Stimulated activated CD4-positive, alpha-beta T cell treated with anti-CD3 and anti-CD28 coated beads, Interleukin-12 subunit alpha, Interleukin-12 subunit beta, amount 100 ng/mL, for 4 hours (primary cell): ENCODE measurements around the gene PAQR9.

Experiments
- DNase-seq: peaks from one replicate; pipeline ENCODE4 v3.0.0-alpha.2; 2020

Gene PAQR9

DNA sequence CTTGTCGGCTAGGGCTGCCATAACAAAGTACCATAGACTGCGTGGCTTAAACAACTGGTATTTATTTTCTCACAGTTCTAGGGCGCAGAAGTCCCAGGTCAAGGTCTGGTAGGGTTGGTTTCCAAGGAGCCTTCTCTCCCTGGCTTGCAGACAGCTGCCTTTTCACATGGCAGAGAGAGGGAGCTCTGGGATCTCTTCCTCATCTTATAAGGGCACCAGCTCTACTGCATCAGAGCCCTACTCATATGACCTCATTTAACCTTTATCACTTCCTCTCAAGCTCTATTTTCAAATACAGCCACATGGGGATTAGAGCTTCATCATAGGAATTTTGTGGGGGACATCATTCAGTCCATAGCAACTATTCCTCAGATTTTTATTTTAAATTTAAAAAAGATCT is 17.6 kb upstream of the PAQR9 start:
- DNase-seq: no peak

DNA sequence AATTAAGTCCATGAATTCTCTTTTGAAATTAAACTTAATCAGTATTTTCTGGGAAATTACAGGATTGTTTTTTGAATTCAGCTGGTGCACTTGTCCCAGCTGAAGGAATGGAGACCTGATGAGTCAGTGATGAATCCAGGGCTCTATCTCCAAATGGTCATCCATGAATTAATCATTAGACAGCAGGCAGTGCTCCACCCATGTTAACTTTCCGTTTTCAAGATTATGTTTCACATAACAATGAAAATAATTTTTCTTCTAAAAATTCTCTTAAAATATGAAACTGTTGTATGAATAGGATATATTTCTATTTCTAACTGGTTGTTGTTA is 13.9 kb upstream of the PAQR9 start:
- DNase-seq: no peak

DNA sequence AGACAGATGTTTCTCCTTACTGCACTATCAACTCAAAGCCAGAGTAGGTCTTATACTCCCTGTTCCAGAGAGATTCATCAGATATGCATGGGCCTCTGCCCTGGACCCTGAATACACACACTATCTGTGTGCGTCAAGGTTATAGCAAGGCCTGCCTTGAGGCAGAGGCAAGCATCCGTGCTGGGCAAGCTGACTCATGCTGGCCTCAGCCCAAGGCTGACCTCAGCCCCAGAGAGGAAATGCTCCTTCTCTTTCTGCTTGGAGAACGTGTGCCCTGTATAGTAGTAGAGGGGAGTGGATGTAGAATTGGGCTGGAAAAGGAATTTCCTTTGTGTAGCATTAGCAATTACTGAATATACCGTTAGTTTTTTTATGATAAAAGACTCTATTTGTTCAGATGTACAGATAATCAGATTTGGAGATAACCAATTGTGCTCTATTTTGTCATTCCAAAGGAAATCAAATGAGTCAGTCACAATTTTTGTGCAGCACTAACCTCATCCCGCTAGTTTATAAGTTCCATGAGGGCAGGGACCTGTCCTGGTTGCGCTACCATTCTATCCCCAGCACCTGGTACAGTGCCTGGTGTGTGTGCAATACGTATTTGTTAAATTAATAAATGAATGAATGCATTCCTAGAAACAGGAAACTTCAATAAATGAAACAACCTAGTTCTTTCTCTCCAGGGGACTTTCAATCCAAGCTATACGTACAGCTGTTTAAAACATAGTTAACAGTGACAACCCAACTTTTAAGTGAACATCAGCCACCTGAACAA is 13.3 kb upstream of the PAQR9 start:
- DNase-seq: no peak

DNA sequence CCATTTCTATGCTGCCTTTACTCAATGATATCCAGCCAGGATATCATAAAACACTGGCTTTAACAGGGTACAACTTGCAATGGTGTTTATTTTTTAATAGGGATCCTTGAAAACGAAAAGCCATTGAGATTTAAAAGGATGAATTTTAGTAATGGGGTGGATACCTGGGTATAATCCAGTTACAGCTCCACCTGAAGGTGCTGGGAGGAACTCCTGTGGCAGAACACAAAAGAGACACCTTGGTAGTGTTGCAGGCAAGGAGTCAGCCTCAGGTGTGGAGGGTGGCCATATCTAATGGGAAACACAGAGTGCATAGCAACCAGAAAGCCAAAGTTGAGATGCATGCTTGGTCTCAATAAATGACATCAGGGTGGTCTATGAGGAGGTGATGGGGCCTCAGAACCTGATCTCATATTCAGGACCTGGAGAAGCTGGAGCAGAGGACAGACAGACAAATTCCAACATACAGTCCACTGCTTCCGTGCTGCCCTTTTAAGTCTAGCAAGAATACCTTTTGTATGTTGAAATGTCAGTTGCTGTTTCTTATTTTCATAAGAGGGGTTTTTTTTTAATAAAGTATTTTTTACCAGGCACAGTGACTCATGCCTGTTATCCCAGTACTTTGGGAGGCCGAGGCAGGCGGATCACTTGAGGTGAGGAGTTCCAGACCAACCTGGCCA is 12.0 kb upstream of the PAQR9 start:
- DNase-seq: no peak

DNA sequence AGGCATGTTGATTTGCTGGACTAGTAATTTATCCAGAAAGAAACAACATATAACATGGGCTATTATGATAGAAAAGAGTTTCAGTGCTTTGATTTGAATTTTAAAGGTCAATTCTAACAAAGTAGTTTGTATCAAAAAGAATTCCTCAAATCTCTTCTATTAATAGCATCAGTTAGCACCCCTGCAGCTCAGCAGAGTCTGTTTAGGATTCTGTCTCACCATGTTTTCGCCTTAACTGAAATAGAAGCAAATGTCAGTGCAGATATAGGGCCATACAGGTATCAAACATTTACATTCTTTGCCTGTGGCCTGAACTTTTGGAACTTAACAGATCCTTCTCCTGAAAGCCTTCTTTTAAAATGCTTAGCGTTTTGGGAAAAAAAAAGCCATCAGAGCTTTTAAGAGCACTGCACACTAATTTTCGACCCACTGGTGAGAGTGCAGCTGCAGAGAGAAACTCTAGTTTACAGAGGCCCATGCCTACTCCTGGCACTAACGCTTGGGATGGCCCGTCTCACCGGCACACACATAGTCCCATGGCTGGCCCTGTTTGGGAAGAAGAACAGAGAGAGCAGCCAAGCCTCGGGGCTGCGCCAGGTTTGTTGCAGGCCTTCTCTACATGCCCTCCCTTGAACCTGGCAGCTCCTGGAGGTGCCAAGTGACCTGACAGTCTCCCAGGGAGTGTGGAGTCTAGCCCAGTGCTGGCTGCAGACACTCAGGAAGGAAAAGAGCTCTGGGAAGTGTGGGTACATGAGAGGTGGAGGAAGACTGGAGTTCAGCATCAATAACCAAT is 9.9 kb upstream of the PAQR9 start:
- DNase-seq: no peak

DNA sequence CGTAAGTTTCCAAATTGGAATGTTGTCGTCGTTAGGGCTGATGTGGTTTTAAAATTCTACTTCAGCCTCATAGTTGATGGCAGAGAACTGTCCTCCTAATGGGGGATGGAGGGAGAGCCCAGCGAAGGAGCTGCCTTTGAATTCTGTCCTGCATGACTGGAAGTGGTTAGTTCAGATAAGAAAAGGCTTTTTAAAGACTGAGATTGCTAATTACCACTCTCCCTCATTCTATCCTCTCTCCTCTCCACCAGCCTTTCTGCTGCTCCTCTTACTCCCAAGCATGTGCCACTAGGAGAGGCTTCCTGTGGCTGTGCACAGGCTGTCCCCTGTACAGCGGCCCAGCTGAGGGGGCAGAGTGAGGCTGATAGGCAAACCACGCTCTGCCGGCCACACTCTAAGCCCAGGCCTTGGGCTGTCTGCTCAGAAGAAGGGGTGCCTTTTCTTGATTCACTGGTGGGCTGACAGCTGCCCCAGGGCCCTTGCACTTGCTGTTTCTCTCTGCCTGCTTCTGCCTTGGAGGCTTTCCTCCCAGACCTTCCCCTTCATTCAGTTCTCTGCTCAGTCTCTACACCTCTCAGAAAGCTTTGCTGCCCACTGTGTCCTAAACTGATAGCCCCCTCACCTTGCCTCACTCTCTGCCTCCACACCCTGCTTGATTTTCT is 8.7 kb upstream of the PAQR9 start:
- DNase-seq: no peak

DNA sequence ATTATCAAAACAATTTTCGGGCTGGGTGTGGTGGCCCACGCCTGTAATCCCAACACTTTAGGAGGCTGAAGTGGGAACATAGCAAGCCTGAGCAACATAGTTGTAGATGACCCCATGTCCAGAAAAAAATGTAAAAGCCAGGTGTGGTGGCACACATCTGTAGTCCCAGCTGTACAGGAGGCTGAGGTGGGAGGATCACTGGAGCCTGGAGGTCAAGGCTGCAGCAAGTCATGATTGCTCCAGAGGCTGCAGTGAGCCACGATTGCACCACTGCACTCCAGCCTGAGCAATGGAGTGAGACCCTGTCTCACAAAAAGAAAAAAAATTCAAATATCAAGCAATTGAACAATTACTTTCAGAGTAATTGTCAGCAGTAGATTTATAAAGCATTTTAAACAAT is 8.0 kb upstream of the PAQR9 start:
- no peak for DNase-seq

DNA sequence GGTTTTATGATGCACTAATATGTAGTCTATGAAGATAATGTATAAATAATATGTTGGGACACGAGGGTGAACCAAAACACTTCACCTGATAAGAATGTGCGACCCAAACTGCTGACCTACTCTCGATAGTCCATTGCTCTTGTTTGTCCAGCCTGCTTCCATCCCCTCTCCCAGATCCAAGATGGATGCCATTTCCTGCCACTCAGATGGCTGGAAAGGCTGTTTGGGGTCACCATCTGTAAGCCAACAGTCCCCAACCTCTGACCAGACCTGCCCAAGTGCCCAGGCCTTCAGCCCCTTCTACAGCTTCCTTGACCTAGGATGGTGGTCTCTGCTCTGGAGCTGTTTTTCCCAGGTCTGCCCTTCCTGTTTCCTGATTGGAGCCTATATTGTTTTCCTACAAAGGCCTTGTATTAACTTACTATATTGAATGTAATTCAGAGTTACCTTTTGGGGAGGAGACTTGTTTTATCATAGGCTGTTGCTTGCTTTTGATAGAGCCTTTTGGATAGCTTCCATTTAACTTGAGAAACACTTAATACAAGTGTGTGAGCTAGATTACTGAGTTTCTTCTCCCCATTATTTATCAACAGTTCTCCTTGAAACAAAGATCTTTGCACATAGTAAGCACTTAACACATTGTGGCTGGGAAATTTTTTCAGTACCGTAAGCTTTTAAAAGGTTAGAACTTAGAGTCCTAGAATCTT is 5.0 kb upstream of the PAQR9 start:
- DNase-seq: no peak

DNA sequence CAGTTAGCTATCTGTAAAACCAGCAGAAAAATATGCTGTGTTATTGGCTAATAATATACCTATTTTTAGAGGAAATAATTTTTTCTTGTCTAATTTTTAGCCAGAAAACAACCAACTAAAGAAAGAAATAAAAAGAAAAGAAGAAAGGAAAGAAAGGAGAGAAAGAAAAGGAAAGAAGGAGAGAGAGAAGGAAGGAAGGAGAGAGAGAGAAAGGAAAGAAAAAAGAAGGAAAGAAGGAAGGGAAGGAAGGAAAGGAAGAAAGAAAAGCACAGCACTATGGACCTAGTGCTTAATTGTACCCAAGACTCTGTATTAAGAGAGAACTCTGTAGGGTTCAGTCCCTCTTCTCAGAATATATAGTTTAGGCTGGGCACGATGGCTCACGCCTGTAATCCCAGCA is 3.3 kb upstream of the PAQR9 start:
- DNase-seq: no peak

DNA sequence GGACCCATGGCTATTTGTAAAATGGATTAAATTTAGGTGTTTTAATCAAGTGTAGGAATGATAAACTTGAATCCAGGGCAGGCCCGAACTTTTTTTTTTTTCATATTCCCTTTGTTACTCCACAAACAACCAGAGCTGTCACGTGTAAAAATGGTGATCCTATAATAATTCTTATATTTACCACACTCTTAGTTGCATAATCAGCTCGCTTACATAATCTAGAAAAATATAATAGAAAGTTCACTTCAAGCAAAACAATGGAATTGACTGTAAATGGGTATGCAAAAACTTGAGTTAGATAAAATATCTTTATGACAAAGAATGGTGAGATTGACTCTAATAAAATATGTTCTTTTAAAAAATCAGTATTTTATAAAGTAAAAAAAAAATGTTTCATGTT is 2.1 kb upstream of the PAQR9 start:
- no peak for DNase-seq

DNA sequence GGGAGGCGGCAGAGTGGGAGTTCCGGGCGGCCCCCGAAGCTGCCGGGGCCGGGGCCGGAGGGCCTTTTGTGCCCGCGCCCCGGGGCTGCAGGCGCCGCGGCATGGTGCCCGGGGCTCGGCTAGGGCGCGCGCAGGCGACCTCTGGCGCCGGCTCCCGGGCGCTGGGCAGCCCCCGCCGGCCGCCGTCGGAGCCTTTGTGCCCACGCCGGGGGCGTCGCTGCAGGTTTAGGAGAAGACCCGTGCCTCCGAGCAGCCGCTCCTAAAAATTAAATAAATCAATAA is 299 bp downstream of the PAQR9 start:
- DNase-seq: no peak

DNA sequence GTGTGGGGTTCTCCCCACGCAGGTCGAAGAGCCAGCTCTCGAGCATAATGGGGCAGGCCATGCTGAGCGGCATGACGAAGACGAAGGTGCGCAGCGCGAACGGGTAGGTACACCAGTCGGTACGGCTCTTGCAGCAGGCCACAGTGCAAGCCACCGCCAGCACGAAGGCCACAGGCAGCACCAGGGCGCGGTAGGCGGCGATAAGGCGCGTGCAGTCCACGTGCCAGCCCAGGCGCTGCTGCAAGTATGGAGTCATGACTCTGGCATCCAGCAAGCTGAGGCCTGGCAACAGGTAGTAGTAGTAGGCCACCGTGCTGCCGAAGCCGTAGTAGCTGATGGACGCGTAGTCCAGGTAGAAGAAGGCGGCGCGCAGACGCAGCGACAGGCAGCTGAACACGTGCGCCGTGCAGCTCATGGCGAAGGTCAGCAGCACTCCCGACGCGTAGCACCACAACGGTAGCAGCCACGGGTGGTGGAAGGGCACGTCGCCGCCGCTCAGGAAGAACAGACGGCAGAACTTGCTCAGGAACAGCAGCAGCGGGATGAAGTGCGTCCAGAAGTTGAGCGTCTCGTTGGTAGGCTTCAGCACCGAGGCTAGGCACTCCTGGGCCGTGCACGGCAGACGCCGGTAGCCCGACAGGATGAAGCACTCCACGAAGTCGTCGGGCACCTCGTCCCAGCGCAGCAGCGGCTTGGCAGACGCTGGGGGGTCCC is 797 bp downstream of the PAQR9 start:
- DNase-seq: no peak

DNA sequence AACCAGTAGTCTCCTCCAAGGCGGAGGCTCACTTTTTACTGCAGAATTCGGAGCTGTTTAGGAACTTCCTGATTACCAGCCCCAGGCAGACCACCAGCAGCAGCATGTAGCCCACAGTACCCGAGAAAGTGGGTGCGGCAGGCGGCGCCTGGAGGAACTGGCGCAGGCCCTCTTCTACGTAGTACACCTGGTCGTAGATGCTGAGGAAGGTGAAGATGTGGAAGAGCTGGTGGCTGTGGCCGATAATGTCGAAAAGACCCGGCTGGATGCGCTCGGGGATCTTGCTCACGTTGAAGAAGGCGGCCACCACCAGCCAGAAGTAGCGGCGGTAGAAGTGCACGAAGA is 1.3 kb downstream of the PAQR9 start:
- DNase-seq: no peak

DNA sequence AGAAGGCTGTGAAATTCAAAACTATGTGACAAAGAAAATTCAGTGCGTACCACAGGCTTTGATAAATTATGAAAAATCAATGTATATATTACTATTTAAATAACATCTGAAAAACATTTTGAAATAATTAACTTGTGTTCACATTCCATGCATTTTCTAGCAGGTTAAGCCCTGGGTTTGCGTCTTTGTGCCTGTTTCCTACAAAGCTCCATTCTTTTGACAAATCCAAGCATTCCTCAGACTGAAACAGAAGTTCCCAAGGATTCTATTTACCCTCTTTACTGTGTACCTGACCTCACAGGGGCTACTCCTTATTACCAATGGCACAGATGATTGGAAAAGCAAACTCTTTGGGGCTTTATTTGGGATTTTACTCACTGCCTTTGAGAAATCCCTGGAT is 1.9 kb downstream of the PAQR9 start:
- DNase-seq: no peak

DNA sequence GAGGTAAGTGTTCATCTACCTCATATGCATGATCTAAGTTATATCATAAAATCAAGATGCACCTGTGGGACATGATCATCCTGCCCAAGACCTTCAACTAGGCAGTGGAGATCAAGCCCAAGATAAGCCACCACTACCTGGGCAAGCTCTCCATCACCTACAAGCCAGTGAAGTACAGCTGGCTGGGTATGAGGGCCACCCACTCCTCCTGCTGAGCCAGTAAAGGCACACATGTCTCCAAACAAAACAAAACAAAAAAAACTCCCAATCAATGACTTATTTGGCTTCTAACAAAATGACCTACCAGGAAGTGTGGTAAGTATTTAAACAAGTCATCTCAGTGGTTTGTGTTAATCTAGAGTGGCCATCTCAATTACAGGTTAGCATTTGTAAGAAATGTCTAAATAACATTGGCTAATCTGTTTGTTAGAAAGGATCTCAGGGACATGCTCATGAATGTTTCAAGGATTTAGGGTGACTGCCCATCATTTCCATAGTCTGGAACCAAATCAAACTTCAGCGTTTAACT is 3.1 kb downstream of the PAQR9 start:
- DNase-seq: no peak

DNA sequence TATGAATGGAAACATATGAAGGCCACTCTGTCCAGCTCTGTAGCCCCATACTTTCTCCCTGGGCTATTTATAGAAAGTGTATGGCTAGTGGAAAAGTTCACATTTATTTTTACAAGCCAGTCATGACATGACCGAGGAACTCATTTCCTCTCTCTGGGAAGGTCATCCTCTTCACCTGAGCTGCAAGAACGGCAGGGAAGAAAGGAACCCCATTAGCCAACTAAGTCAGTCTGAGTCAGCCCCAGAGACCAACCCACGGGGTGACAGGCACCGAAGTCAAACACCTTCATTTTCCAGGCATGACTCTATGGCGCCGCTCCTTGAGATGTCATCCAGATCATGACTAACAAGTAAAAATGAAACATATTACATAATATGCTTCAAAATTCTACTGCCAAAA is 4.8 kb downstream of the PAQR9 start:
- DNase-seq: no peak

DNA sequence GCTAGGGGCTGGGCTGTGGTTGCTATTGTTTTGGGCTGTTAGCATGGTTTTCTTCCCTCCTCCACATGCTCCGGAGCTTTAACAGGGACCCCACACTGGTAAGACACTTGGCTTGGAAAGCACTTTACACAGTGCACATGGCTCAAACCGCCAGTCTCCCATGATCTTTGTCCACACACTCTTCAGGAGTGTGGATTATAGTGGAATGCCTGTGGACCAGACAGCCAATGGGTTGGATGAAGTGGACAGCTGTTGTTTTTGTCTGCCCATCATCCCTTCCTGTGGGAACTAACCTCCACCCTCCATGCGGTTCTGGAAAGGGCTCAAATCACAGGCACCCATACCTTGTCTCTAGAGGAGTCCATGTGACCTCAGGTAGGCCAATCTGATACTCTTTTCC is 10.0 kb downstream of the PAQR9 start:
- DNase-seq: no peak

DNA sequence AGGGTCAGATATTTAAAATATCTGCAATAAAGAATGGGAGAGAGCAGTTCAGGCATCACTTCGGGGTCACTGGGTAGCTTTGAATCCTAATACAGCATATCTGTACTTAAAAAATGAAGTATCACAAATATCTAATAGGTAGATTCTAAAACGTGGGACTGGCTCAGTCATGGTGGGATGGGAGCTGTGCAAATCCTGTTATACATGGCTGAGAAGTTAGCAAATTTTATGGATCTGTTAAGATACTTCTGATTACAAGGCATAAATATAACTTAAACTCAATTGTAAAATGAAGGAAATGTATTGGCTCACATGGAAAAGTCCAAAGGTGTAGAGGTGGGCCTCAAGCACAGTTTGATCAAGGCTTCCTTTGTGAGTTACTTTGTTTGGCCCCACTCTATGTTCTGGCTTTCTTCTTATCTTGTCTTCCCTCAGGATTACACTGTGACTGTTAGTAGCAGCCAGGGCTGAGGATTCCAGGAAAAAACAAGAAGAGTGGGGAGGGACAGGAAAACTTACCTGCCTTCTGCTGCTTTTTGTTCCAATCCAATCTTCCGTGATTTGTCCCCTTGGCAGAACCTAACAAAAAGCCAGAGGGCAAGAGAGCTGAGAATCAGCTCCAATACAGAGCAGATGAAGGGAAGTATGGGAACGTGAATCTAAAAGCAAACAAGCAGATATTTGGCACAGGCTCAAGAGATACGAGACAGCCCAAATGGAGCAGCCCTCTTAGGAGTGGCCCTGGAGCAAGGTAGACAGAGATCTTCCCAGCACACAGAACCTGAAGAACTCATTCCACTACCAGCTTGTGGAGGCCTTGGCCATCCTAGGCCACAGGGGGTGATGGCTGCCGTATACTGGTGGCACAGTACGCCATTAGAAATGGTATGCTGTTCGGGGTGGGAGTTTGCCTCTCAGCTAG is 10.9 kb downstream of the PAQR9 start:
- no peak for DNase-seq

DNA sequence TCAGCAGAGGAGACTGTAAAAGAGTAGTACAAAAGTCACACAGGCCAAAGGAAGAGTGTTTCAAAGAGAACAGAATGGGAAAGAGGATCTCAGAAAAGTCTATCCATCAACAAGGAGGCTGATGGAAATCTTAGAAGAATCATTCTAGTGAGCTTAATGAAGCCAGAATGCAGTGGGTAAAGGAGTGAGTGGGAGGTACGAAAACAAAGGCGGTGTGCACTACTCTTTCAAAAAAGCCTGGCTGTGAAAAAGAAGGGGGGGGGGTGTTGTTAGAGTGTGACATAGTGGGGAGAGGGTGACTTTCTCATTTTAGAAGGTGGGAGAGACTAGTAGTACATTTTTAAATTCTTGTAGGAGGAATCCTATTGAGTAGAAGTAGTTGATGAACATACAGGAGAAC is 11.7 kb downstream of the PAQR9 start:
- no peak for DNase-seq

DNA sequence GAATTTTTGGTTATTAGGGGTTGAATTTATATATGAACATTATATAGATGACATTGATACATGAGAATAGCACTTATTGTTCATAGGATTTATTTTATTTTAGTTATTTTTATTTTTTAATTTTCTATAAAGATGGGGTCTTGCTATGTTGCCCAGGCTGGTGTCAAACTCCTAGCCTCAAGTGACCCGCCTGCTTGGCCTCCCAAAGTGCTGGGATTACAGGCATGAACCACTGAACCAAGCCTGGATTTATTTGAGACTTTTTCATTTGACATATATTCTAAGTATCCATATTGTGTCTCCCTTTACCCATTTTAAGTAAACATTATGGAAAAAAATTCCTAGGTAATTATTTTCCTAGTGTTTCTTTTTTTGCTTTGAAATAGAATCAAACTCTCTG is 12.5 kb downstream of the PAQR9 start:
- no peak for DNase-seq
